PC-9 (cell line): ENCODE results near the gene SOX5. TPM values are rescaled to one million over a fixed set of nuclear protein-coding genes. Genes with fewer than 3 reads are reported as not detected.

Experiments used
- BruUV-seq: library from RNA; stranded (reverse); fragments of 400-500 nt; replicated peaks from 2 replicates; lab custom pipeline; 2021; lab: Mats Ljungman, UMichigan
- CTCF ChIA-PET: fragments of 300-600 bp; sonication (Branson Sonifier 250); formaldehyde crosslinking; loops from one replicate; lab custom pipeline; 2022; ENCODE audit warnings: antibody characterized with exemption; lab: Charles Lee
- POLR2A ChIA-PET: fragments of 300-600 bp; sonication (Branson Sonifier 250); formaldehyde crosslinking; loops from one replicate; lab custom pipeline; 2022; ENCODE audit warnings: antibody characterized with exemption; ENCODE audit not compliant: unreplicated experiment; lab: Charles Lee
- DNase-seq, 2 experiments: peaks; one replicate each; pipeline versions ENCODE4 v3.0.0 to v3.0.0-alpha.2; 2015 to 2022; ENCODE audit warnings: mixed read lengths in 1 of 2
- H2AFZ ChIP-seq: fragments of 200-600 bp; sonication (generic); 2 replicates; pipeline ENCODE4 v1.8.1; 2017; ENCODE audit warnings: antibody characterized with exemption
- H3F3A ChIP-seq: fragments of 200-600 bp; sonication (generic); 2 replicates; pipeline ENCODE4 v1.8.1; 2017; ENCODE audit warnings: antibody characterized with exemption, mild to moderate bottlenecking, low read depth; ENCODE audit not compliant: insufficient read depth
- H3K27ac ChIP-seq: fragments of 200-600 bp; sonication (generic); 2 replicates; pipeline ENCODE4 v1.6.1; 2016; ENCODE audit warnings: mixed run types
- H3K27me3 ChIP-seq: fragments of 200-600 bp; sonication (generic); 2 replicates; pipeline ENCODE4 v1.6.1; 2016; ENCODE audit warnings: low read depth, mixed run types; ENCODE audit not compliant: insufficient read depth
- H3K36me3 ChIP-seq: fragments of 200-600 bp; sonication (generic); 2 replicates; pipeline ENCODE4 v1.6.1; 2016; ENCODE audit warnings: low read depth, mixed run types
- H3K4me1 ChIP-seq: fragments of 200-600 bp; sonication (generic); replicated peaks from 2 replicates; pipeline ENCODE4 v1.6.1; 2016; ENCODE audit warnings: mixed run types; ENCODE audit not compliant: insufficient read depth
- H3K4me2 ChIP-seq: fragments of 200-600 bp; sonication (generic); 2 replicates; pipeline ENCODE4 v1.6.1; 2017; ENCODE audit warnings: mixed run types
- H3K4me3 ChIP-seq: fragments of 200-600 bp; sonication (generic); 2 replicates; pipeline ENCODE4 v1.6.1; 2016; ENCODE audit warnings: mixed run types
- H3K79me2 ChIP-seq: fragments of 200-600 bp; sonication (generic); 2 replicates; pipeline ENCODE4 v1.6.1; 2017; ENCODE audit warnings: low read depth, mixed run types
- H3K9me2 ChIP-seq: fragments of 200-600 bp; sonication (generic); 2 replicates; pipeline ENCODE4 v1.8.1; 2017; ENCODE audit warnings: mild to moderate bottlenecking; ENCODE audit not compliant: insufficient read depth
- H3K9me3 ChIP-seq: fragments of 200-600 bp; sonication (generic); 2 replicates; pipeline ENCODE4 v1.8.1; 2016; ENCODE audit warnings: low read depth; ENCODE audit not compliant: insufficient read depth
- H4K20me1 ChIP-seq: fragments of 200-600 bp; sonication (generic); 2 replicates; pipeline ENCODE4 v1.8.1; 2017; ENCODE audit not compliant: insufficient read depth
- CTCF ChIP-seq: fragments of 200-600 bp; sonication (generic); conservative IDR thresholded peaks from 2 replicates; pipeline ENCODE4 v1.6.1; 2017; ENCODE audit warnings: mixed run types, antibody characterized with exemption, mild to moderate bottlenecking, moderate library complexity
- EZH2 ChIP-seq: fragments of 200-600 bp; sonication (generic); IDR thresholded peaks from 2 replicates; pipeline ENCODE4 v1.8.0; 2017; ENCODE audit warnings: antibody characterized with exemption, low read depth
- intact Hi-C: fragments of 100-400 bp; cut with micrococcal nuclease; formaldehyde crosslinking; loops from one replicate; pipeline ENCODE4 v1.10.0; 2022; ENCODE audit not compliant: unreplicated experiment
- total RNA-seq: library from RNA; stranded (reverse); gene quantifications from 2 replicates; pipeline ENCODE4 v1.2.3, GENCODE V29; 2021

SOX5 gene
- total RNA-seq, 1 experiment from 2014 or later, result not detected

GRCh38 chr12:23686095-23686494, 263.4 kb downstream of the SOX5 start:
- Histone ChIP-seq H3K27ac (no peak overlapping the region), H4K20me1 (no peaks in the 10 kb centered on the region; the same call in 1 of the 2 replicates), H3F3A (no peaks in the 10 kb centered on the region), H3K27me3 (no peaks in the 10 kb centered on the region), H3K4me2 (no peak overlapping the region), H3K4me3 (no peak overlapping the region), H3K9me3 (no peaks in the 10 kb centered on the region), H3K36me3 (no peaks in the 10 kb centered on the region), H3K4me1 (no peaks in the 10 kb centered on the region), H2AFZ (no peak overlapping the region), H3K9me2 (no peaks in the 10 kb centered on the region), H3K79me2 (no peaks in the 10 kb centered on the region)
- no peak for DNase-seq
- ChIA-PET POLR2A (no interaction called here), CTCF (no interaction called here)
- intact Hi-C loops, result no loop called here
- TF ChIP-seq EZH2 (no peak), CTCF (no peak)
- BruUV-seq, result no TSS peak

GRCh38 chr12:23684121-23684520, 265.3 kb downstream of the SOX5 start:
- no peak overlapping the region for H3K4me3 ChIP-seq
- H3K36me3 ChIP-seq, result no peaks in the 10 kb centered on the region
- ChIA-PET CTCF (no interaction called here), POLR2A (no interaction called here)
- H3K4me1 ChIP-seq, result no peaks in the 10 kb centered on the region
- no peak overlapping the region for H2AFZ ChIP-seq
- TF ChIP-seq CTCF (no peak), EZH2 (no peak)
- no peaks in the 10 kb centered on the region for H3K9me3 ChIP-seq
- BruUV-seq, result no TSS peak
- DNase-seq, result no peak
- H3F3A ChIP-seq, result no peaks in the 10 kb centered on the region
- H3K79me2 ChIP-seq, result no peaks in the 10 kb centered on the region
- H4K20me1 ChIP-seq, result no peaks in the 10 kb centered on the region; the same call in 1 of the 2 replicates
- intact Hi-C loops, result no loop called here
- no peak overlapping the region for H3K4me2 ChIP-seq
- H3K27me3 ChIP-seq, result no peaks in the 10 kb centered on the region
- H3K9me2 ChIP-seq, result no peaks in the 10 kb centered on the region
- no peak overlapping the region for H3K27ac ChIP-seq

- no peaks in the 10 kb centered on the region for H4K20me1 ChIP-seq
- no peaks in the 10 kb centered on the region for H3K79me2 ChIP-seq
- H3F3A ChIP-seq, result no peaks in the 10 kb centered on the region
- no peak overlapping the region for H3K4me2 ChIP-seq
- no peaks in the 10 kb centered on the region for H3K27me3 ChIP-seq
- ChIA-PET POLR2A (no interaction called here), CTCF (no interaction called here)
- TF ChIP-seq EZH2 (no peak), CTCF (no peak)
- H2AFZ ChIP-seq, result no peak overlapping the region
- no TSS peak for BruUV-seq
- no peaks in the 10 kb centered on the region for H3K36me3 ChIP-seq
- intact Hi-C loops, result no loop called here
- H3K27ac ChIP-seq, result no peak overlapping the region
- H3K4me3 ChIP-seq, result no peak overlapping the region
- DNase-seq, result no peak
- no peaks in the 10 kb centered on the region for H3K9me2 ChIP-seq
- no peaks in the 10 kb centered on the region for H3K9me3 ChIP-seq
- no peaks in the 10 kb centered on the region for H3K4me1 ChIP-seq
These were observed 268.2 kb downstream of the SOX5 start for GRCh38 chr12:23681237-23681636.
